ENCODE data around the gene ATP6V1F. TPM values are rescaled to one million over a fixed set of nuclear protein-coding genes. Genes with fewer than 3 reads are reported as not detected.

The ATP6V1F gene
- total RNA-seq, 4 donors from 2014 or later: 103 to 148 (median 130) TPM

DNA sequence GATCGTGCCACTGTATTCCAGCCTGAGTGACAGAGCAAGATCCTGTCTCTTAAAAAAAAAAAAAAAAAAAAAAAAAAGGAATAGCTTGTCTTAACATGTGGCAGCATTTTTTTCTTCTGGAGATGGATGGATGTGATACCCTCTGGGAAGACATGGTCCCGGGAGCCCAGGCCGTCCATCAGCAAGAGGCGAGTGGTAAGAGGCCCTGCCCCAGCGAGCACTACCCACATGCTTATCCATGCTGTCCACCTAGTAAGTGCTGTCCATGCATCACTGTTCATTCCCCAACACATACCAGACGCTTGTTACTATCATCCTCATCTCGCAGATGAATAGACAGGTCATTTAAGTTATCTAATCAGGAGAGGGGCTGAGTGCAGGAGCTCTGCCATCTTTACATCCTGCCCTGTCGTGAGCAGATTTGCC lies 12.9 kb downstream of the ATP6V1F start:
- DNase-seq: no peak
- no peak overlapping the region for H3K27ac ChIP-seq
- H3K4me3 ChIP-seq: no peak overlapping the region
- intact Hi-C loops (cut with DNase I): no loop called here
- no peaks in the 10 kb centered on the region for H3K27me3 ChIP-seq
- no peaks in the 10 kb centered on the region for H3K36me3 ChIP-seq
- TF ChIP-seq, protein P1, sequence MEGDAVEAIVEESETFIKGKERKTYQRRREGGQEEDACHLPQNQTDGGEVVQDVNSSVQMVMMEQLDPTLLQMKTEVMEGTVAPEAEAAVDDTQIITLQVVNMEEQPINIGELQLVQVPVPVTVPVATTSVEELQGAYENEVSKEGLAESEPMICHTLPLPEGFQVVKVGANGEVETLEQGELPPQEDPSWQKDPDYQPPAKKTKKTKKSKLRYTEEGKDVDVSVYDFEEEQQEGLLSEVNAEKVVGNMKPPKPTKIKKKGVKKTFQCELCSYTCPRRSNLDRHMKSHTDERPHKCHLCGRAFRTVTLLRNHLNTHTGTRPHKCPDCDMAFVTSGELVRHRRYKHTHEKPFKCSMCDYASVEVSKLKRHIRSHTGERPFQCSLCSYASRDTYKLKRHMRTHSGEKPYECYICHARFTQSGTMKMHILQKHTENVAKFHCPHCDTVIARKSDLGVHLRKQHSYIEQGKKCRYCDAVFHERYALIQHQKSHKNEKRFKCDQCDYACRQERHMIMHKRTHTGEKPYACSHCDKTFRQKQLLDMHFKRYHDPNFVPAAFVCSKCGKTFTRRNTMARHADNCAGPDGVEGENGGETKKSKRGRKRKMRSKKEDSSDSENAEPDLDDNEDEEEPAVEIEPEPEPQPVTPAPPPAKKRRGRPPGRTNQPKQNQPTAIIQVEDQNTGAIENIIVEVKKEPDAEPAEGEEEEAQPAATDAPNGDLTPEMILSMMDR (IDR thresholded peaks at IDR 0.05): no peak
- no peak for TF ChIP-seq POLR2A (IDR thresholded peaks at IDR 0.05)
- WGBS, 2 donors: 61 to 69% methylated on average over 8 of the region's 8 CpGs
- peaks cover 0 to 21% (median 4%) of the 10 kb centered on the region in 3 donors for H3K4me1 ChIP-seq
- H3K9me3 ChIP-seq: no peaks in the 10 kb centered on the region

DNA sequence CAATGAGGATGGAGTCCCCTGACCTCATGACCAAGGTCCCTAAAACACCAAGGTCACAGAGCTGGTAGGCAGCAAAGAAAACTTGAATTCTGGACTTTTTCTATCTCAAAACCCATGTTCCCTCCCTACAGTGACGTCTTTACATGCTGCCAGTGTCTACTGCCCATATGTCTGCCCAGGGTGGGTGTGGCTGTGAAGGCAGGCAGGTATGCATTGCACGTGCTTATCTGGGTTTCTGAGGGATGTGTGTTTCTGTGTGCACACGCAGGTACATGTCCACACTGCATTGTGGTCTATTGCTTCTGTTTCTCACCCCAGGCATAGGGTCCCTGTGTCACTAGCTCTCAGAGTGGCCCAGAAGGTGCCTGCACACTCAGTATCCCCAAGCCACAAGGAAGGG lies 13.5 kb downstream of the ATP6V1F start:
- Histone ChIP-seq H3K4me3 (no peak overlapping the region), H3K9me3 (no peaks in the 10 kb centered on the region), H3K27ac (no peak overlapping the region), H3K4me1 (peaks cover 0 to 18% (median 4%) of the 10 kb centered on the region in 3 donors), H3K27me3 (no peaks in the 10 kb centered on the region), H3K36me3 (no peaks in the 10 kb centered on the region)
- TF ChIP-seq POLR2A (IDR thresholded peaks at IDR 0.05): no peak
- TF ChIP-seq, protein P1 (IDR thresholded peaks at IDR 0.05): no peak
- DNase-seq: no peak
- intact Hi-C loops (cut with DNase I): no loop called here
- WGBS, 2 donors: 21 to 49% methylated on average over 2 to 3 of the region's 3 CpGs

DNA sequence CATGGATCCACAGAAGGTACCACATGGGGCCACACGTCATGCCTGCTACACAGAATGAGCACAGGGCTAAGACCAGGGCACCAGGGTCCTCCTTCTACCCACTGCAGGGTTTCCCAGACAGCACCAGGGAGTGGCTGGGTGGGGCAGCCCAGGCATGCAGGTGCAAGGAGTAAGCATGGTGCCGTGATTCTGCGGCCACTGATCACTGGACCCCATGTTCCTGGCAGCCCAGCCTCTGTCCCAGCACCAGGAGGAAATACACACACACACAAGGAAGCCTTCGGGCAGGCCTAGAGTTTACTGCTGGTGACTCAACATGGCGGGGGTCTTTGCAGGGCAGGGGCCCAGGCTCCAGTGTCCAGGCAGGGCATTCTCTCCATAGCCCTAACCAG lies 13.9 kb downstream of the ATP6V1F start:
- 73% methylated on average over 2 of the region's 5 CpGs; no CpG with 5 or more reads in 1 of the 2 donors for WGBS, 2 donors
- intact Hi-C loops (cut with DNase I): no loop called here
- Histone ChIP-seq H3K4me3 (no peak overlapping the region), H3K4me1 (peaks cover 0 to 18% (median 4%) of the 10 kb centered on the region in 3 donors), H3K9me3 (no peaks in the 10 kb centered on the region), H3K27ac (no peak overlapping the region), H3K36me3 (no peaks in the 10 kb centered on the region), H3K27me3 (no peaks in the 10 kb centered on the region)
- no peak for TF ChIP-seq POLR2A (IDR thresholded peaks at IDR 0.05)
- TF ChIP-seq, protein P1 (IDR thresholded peaks at IDR 0.05): no peak
- DNase-seq: no peak

DNA sequence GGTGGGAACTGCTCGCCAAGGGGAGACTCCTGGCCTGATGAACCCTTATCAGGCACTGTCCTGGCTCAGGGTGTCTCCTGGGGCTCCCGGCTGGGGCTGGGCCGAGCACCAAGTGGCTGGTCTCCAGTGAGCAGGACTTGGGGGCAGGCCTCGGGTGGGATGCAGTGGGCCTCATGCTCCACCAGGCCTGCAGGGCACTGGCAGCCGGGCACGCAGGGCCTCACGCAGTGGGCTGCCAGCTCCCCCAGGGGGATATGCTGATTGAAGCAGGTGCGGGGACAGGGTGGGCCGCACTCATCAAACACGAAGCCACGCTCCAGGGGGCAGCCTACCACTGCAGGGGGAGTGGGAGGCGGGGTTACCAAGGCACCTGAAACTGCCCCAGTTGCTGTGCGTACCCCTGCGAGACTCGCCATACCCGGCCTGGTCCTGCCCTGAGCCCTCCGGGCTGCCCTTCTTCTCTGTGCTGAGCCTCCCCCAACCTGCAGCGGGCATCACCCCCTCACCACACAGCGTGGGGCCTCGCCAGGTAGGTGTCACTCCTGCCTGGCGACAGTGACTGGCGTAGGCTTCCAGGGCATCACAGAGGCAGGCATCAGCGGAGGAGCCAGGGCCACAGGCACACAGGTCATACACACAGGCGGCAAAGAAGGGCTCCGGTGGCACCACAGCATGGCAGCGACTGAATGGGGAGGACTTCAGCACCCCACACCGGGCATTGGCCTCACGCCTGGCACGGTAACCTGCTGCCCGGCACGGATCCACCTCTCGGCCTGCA lies 14.5 kb downstream of the ATP6V1F start:
- Histone ChIP-seq H3K4me1 (peaks cover 0 to 18% (median 4%) of the 10 kb centered on the region in 3 donors), H3K4me3 (no peak overlapping the region), H3K36me3 (no peaks in the 10 kb centered on the region), H3K9me3 (no peaks in the 10 kb centered on the region), H3K27ac (no peak overlapping the region), H3K27me3 (no peaks in the 10 kb centered on the region)
- intact Hi-C loops (cut with DNase I): no loop called here
- DNase-seq: no peak
- TF ChIP-seq, protein P1 (IDR thresholded peaks at IDR 0.05): no peak
- no peak for TF ChIP-seq POLR2A (IDR thresholded peaks at IDR 0.05)
- WGBS, 2 donors: 20 to 100% methylated on average over 1 of the region's 32 CpGs

DNA sequence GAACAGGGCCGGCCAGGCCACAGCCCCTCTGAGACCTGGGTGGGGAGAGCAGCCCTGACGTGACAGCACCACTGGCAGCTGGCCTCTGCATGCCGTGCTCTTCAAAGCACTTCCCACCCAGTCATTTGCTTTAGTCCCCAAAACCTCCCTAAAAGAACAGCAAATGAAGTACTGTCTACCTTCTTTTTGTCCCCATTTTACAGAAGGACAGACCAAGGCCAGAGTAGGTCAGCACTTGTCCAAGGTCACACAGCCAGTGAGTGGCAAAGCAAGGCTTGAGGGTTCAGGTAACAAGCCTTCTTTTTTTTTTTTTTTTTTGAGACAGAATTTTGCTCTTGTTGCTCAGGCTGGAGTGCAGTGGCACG lies 15.1 kb downstream of the ATP6V1F start:
- no peak for TF ChIP-seq POLR2A (IDR thresholded peaks at IDR 0.05)
- TF ChIP-seq, protein P1 (IDR thresholded peaks at IDR 0.05): no peak
- peaks cover 0 to 18% (median 4%) of the 10 kb centered on the region in 3 donors for H3K4me1 ChIP-seq
- no peak overlapping the region for H3K4me3 ChIP-seq
- H3K36me3 ChIP-seq: no peaks in the 10 kb centered on the region
- H3K27me3 ChIP-seq: no peaks in the 10 kb centered on the region
- 57 to 71% methylated on average over 1 of the region's 4 CpGs for WGBS, 2 donors
- no peak overlapping the region for H3K27ac ChIP-seq
- no peaks in the 10 kb centered on the region for H3K9me3 ChIP-seq
- DNase-seq: no peak
- intact Hi-C loops (cut with DNase I): no loop called here
